HCT116 (cell line): ENCODE data around the gene MLC1. TPM values are rescaled to one million over a fixed set of nuclear protein-coding genes. Genes with fewer than 3 reads are reported as not detected.

ENCODE experiments used
- ATAC-seq: fragments of 200-7000 bp; cut with Tn5 transposase; 2 replicates; pipeline ENCODE4 v1.9.1; 2020; ENCODE audit warnings: mild to moderate bottlenecking, moderate library complexity
- Bru-seq: library from RNA; stranded (reverse); fragments of 400-500 nt; gene quantifications from one replicate; lab custom pipeline; 2021; lab: Mats Ljungman, UMichigan
- BruChase-seq, 2 experiments: library from RNA; stranded (reverse); fragments of 400-500 nt; gene quantifications; one replicate each; lab custom pipeline; 2021; lab: Mats Ljungman, UMichigan
- BruUV-seq: library from RNA; stranded (reverse); fragments of 400-500 nt; replicated peaks from 2 replicates; lab custom pipeline; 2021; lab: Mats Ljungman, UMichigan
- CTCF ChIA-PET: fragments of 300-600 bp; sonication (Branson Sonifier 250); formaldehyde crosslinking; loops from one replicate; lab custom pipeline; 2021; ENCODE audit warnings: antibody characterized with exemption; lab: Charles Lee
- POLR2A ChIA-PET: fragments of 300-600, 350-600 bp; sonication (Branson Sonifier 250); formaldehyde crosslinking; loops from one replicate; lab custom pipeline; 2021; ENCODE audit warnings: antibody characterized with exemption; lab: Charles Lee
- RAD21 ChIA-PET, 2 experiments: fragments of 300-600 bp; sonication (Branson Sonifier 250); formaldehyde crosslinking; loops; one replicate each; lab custom pipeline; 2023; ENCODE audit warnings: low total read pairs in 2 of 2; ENCODE audit not compliant: uncharacterized antibody in 2 of 2, unreplicated experiment in 2 of 2, low non-redundant PET in 1 of 2; lab: Charles Lee
- DNase-seq: peaks from one replicate; pipeline ENCODE4 v3.0.0-alpha.2; 2010; ENCODE audit warnings: low read depth, low spot score
- H2AFZ ChIP-seq: fragments of 200-600 bp; shearing (Covaris generic), sonication (generic); 2 replicates; pipeline ENCODE4 v1.6.1; 2017; ENCODE audit warnings: low read depth, mixed run types, mixed read lengths, antibody characterized with exemption, low read length; ENCODE audit not compliant: poor library complexity, severe bottlenecking
- H3K27ac ChIP-seq: 2 replicates; pipeline ENCODE4 v1.5.1; 2012; ENCODE audit warnings: low read depth, low read length
- H3K27me3 ChIP-seq: fragments of 200-600 bp; sonication (generic); 2 replicates; pipeline ENCODE4 v1.6.1; 2016; ENCODE audit warnings: mixed run types, low read length, mixed read lengths; ENCODE audit not compliant: insufficient read depth
- H3K36me3 ChIP-seq, 2 experiments: fragments of 200-500 bp in 1 of 2; fragments of 200-600 bp in 1 of 2; sonication (Bioruptor generic) in 1 of 2; sonication (generic) in 1 of 2; 2 replicates each; pipeline versions ENCODE4 v1.5.1 to v1.6.1; 2014 to 2016; ENCODE audit warnings: low read length in 2 of 2, inconsistent platforms in 1 of 2, mixed read lengths in 1 of 2, mixed run types in 1 of 2; ENCODE audit not compliant: insufficient read depth in 2 of 2, control insufficient read depth in 1 of 2
- H3K4me1 ChIP-seq, 2 experiments: fragments of 200-600 bp in 1 of 2; sonication (generic) in 1 of 2; 2 replicates each; pipeline versions ENCODE4 v1.5.1 to v1.6.1; 2012 to 2017; ENCODE audit warnings: low read length in 2 of 2, inconsistent platforms in 1 of 2, mild to moderate bottlenecking in 1 of 2, mixed read lengths in 1 of 2, mixed run types in 1 of 2, moderate library complexity in 1 of 2; ENCODE audit not compliant: insufficient read depth in 2 of 2, control insufficient read depth in 1 of 2
- H3K4me2 ChIP-seq: fragments of 200-600 bp; sonication (generic); 2 replicates; pipeline ENCODE4 v1.6.1; 2017; ENCODE audit warnings: mixed run types, low read length, mixed read lengths
- H3K4me3 ChIP-seq, 2 experiments: fragments of 200-600 bp in 1 of 2; sonication (generic) in 1 of 2; replicated peaks in 1 of 2; 2 replicates each; pipeline ENCODE4 v1.5.1; 2011 to 2016; ENCODE audit warnings: low read length in 2 of 2, control low read depth in 1 of 2, low read depth in 1 of 2, mild to moderate bottlenecking in 1 of 2, mixed read lengths in 1 of 2, mixed run types in 1 of 2
- H3K79me2 ChIP-seq: fragments of 200-600 bp; sonication (generic); 2 replicates; pipeline ENCODE4 v1.6.1; 2017; ENCODE audit warnings: mild to moderate bottlenecking, mixed run types, low read length, moderate library complexity, mixed read lengths; ENCODE audit not compliant: insufficient read depth
- H3K9ac ChIP-seq: fragments of 200-600 bp; sonication (generic); 2 replicates; pipeline ENCODE4 v1.6.1; 2016; ENCODE audit warnings: low read length, mixed read lengths
- H3K9me2 ChIP-seq: fragments of 200-600 bp; sonication (generic), shearing (Covaris generic); 2 replicates; pipeline ENCODE4 v1.6.1; 2017; ENCODE audit warnings: mixed run types, mild to moderate bottlenecking, moderate library complexity; ENCODE audit not compliant: insufficient read depth
- H3K9me3 ChIP-seq, 2 experiments: fragments of 200-500 bp in 1 of 2; fragments of 200-600 bp in 1 of 2; sonication (Bioruptor generic) in 1 of 2; sonication (generic) in 1 of 2; 2 replicates each; pipeline ENCODE4 v1.6.1; 2014 to 2017; ENCODE audit warnings: low read length in 2 of 2, mixed read lengths in 2 of 2, inconsistent platforms in 1 of 2, low read depth in 1 of 2, mild to moderate bottlenecking in 1 of 2, mixed run types in 1 of 2, moderate library complexity in 1 of 2; ENCODE audit not compliant: control insufficient read depth in 1 of 2, insufficient read depth in 1 of 2
- H4K20me1 ChIP-seq: fragments of 200-600 bp; sonication (generic), shearing (Covaris generic); 2 replicates; pipeline ENCODE4 v1.6.1; 2017; ENCODE audit warnings: mixed run types, mild to moderate bottlenecking, moderate library complexity; ENCODE audit not compliant: insufficient read depth
- EGR1 ChIP-seq: IDR thresholded peaks from 2 replicates; pipeline ENCODE4 v1.6.1; 2012; ENCODE audit warnings: low read depth
- EZH2phosphoT487 ChIP-seq: fragments of 200-600 bp; IDR thresholded peaks from 2 replicates; pipeline ENCODE4 v1.6.1; 2018; ENCODE audit warnings: antibody characterized with exemption, borderline replicate concordance
- SRF ChIP-seq: IDR thresholded peaks from 2 replicates; pipeline ENCODE4 v1.6.1; 2012; ENCODE audit warnings: low read depth
- intact Hi-C: fragments of 100-400 bp; cut with micrococcal nuclease; formaldehyde crosslinking; loops from 2 replicates; pipeline ENCODE4 v1.10.0; 2022
- long read RNA-seq: library from polyadenylated mRNA; unstranded; transcript quantifications from one replicate; pipeline ENCODE4 v2.0.0, GENCODE V29; 2021; ENCODE audit not compliant: unreplicated experiment
- polyA plus RNA-seq: library from polyadenylated mRNA; unstranded; fragments of >200 nt; gene quantifications from 2 replicates; pipeline ENCODE4 v1.2.1, GENCODE V29; 2012; ENCODE audit warnings: missing spikeins
- total RNA-seq: library from RNA; stranded (reverse); gene quantifications from one replicate; pipeline ENCODE4 v1.2.1, GENCODE V29; 2021; ENCODE audit not compliant: unreplicated experiment
- TF ChIP-seq, protein P1 (sequence below): IDR thresholded peaks from 2 replicates; pipeline ENCODE4 v1.6.1; 2011; ENCODE audit warnings: mild to moderate bottlenecking, low read length, moderate library complexity; ENCODE audit not compliant: insufficient replicate concordance; ENCODE audit errors: extremely low read depth
- TF ChIP-seq, protein P2 (sequence below): IDR thresholded peaks from 2 replicates; pipeline ENCODE4 v1.6.1; 2012

Gene MLC1
- not detected for total RNA-seq
- polyA plus RNA-seq, result 0.04 TPM in 1 of 2 replicates, not detected in the other
- not detected for Bru-seq, nascent RNA
- percentile 10 among the genes with signal in this experiment for BruChase-seq, experiment 1, labeled RNA remaining after a 6-hour chase
- percentile 3 among the genes with signal in this experiment for BruChase-seq, experiment 2, labeled RNA remaining after a 2-hour chase
- long read RNA-seq, partial matches to known transcripts, result 0 of 1 reads
- long read RNA-seq, other reads (novel, unspliced or antisense), result 1 of 1 reads

DNA sequence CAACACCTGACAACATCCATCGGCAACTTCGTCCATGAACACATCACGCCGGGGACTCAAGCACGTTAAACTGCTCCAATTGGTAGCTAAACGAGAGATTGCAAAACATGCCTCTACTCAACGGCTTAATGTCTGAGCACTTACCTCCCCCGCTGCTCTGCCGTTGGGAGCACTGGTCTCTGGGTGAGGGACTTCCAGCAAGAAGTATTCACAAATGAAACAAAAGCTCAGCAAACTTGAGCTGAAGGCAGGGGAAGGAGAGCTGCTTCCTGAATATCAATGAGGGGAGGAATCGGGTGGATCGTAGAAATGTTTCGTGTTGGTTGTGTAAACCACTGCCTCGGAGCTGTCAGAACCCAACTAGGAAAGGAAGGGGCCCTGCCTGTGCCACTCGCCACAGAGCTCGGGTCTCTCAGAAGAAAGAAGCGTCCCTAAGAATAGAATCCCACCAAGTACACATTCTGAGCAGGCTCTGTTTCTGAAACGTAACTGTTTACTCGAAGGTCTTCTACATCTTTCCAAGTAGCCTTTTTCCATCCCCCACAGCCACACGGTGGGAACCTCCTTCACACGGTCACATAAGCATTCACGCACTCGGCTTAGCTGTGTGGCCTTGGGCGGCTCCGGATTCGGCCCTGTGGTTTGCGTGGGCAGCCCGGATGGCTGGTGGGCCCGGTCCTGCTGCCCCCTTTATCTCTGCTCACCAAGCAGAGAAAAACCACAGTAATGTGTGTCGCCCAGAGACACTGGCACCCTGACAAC, at the start of gene MLC1:
Gene MLC1, minus strand, starts transcription at position 216 of the 762 bp plus-strand sequence. CDS start 524 bp downstream, outside the sequence.
- ChIA-PET POLR2A (no interaction called here), CTCF (no interaction called here), RAD21 (no interaction called here)
- Histone ChIP-seq H3K4me3 (no peak within 1 kb of the TSS), H4K20me1 (no peaks in the 10 kb centered on the region), H3K9ac (no peak within 1 kb of the TSS), H3K9me3 (peaks cover 0 to 3% of the 10 kb centered on the region in 2 experiments; a peak in 1 of 4 replicates), H2AFZ (no peak within 1 kb of the TSS), H3K27me3 (no peaks in the 10 kb centered on the region), H3K27ac (no peak within 1 kb of the TSS), H3K4me1 (peaks cover 0 to 10% of the 10 kb centered on the region in 2 experiments; a peak in 3 of 4 replicates), H3K4me2 (no peak within 1 kb of the TSS), H3K9me2 (no peaks in the 10 kb centered on the region), H3K79me2 (no peaks in the 10 kb centered on the region), H3K36me3 (no peaks in the 10 kb centered on the region)
- ATAC-seq (no peak), DNase-seq (no peak)
- no TSS peak for BruUV-seq
- TF ChIP-seq EGR1 (no peak), SRF (no peak), EZH2phosphoT487 (no peak)
- TF ChIP-seq, protein P1, sequence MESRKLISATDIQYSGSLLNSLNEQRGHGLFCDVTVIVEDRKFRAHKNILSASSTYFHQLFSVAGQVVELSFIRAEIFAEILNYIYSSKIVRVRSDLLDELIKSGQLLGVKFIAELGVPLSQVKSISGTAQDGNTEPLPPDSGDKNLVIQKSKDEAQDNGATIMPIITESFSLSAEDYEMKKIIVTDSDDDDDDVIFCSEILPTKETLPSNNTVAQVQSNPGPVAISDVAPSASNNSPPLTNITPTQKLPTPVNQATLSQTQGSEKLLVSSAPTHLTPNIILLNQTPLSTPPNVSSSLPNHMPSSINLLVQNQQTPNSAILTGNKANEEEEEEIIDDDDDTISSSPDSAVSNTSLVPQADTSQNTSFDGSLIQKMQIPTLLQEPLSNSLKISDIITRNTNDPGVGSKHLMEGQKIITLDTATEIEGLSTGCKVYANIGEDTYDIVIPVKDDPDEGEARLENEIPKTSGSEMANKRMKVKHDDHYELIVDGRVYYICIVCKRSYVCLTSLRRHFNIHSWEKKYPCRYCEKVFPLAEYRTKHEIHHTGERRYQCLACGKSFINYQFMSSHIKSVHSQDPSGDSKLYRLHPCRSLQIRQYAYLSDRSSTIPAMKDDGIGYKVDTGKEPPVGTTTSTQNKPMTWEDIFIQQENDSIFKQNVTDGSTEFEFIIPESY, result no peak
- TF ChIP-seq, protein P2, sequence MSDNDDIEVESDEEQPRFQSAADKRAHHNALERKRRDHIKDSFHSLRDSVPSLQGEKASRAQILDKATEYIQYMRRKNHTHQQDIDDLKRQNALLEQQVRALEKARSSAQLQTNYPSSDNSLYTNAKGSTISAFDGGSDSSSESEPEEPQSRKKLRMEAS, result no peak
- intact Hi-C loops, result no loop called here
